WI38 (cell line): ENCODE data around the gene SLC25A31.

Experiments used
- H3K4me3 ChIP-seq: 2 replicates; pipeline ENCODE4 v1.5.1; 2011; ENCODE audit warnings: low read depth, mild to moderate bottlenecking, control low read depth, low read length
- TF ChIP-seq, protein P1 (sequence below): IDR thresholded peaks from 2 replicates; pipeline ENCODE4 v1.5.1; 2012; ENCODE audit warnings: low read depth, mild to moderate bottlenecking, control low read depth, low read length

Gene SLC25A31

DNA sequence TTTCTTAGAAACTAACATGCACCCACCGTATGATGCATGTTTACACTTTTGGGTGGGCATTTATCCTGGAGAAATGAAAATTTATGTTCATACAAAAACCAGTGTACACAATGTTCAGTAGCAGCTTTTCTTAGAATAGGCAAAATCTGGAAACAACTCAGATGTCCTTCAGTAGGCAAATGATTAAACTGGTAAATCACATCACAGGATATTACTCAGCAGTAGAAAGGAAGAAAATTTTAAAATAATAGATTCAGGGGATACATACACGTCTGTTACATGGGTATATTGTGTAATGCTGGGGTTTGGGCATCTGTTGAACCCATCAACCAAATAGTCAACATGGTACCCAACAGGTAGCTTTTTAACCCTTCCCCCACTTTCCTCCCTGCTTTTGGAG is 26.7 kb downstream of the SLC25A31 start:
- TF ChIP-seq, protein P1, sequence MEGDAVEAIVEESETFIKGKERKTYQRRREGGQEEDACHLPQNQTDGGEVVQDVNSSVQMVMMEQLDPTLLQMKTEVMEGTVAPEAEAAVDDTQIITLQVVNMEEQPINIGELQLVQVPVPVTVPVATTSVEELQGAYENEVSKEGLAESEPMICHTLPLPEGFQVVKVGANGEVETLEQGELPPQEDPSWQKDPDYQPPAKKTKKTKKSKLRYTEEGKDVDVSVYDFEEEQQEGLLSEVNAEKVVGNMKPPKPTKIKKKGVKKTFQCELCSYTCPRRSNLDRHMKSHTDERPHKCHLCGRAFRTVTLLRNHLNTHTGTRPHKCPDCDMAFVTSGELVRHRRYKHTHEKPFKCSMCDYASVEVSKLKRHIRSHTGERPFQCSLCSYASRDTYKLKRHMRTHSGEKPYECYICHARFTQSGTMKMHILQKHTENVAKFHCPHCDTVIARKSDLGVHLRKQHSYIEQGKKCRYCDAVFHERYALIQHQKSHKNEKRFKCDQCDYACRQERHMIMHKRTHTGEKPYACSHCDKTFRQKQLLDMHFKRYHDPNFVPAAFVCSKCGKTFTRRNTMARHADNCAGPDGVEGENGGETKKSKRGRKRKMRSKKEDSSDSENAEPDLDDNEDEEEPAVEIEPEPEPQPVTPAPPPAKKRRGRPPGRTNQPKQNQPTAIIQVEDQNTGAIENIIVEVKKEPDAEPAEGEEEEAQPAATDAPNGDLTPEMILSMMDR = no peak
- H3K4me3 ChIP-seq = no peak overlapping the region

DNA sequence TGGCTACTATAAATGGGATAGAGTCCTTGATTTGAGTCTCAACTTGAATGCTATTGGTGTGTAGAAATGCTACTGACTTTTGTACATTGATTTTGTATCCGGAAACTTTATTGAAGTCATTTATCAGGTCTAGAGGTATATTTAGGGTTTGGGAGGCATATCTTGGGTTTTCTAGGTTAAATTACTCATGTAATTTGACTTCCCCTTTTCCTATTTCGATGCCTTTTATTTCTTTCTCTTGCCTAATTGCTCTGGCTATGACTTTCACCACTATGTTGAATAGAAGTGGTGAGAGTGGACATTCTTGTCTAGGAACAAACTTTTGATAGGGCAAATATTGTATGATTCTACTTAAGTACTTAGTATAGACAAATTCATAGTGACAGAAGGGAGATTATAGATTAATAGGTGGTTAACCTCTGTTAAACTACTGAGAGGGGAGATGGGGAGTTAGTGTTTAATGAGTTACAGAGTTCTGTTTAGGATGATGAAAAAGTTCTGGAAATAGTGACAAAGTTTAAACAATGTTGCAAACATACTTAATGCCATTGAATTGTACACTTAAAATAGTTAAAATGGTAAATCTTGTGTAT is 29.1 kb downstream of the SLC25A31 start:
- H3K4me3 ChIP-seq = no peak overlapping the region
- TF ChIP-seq, protein P1 = no peak

DNA sequence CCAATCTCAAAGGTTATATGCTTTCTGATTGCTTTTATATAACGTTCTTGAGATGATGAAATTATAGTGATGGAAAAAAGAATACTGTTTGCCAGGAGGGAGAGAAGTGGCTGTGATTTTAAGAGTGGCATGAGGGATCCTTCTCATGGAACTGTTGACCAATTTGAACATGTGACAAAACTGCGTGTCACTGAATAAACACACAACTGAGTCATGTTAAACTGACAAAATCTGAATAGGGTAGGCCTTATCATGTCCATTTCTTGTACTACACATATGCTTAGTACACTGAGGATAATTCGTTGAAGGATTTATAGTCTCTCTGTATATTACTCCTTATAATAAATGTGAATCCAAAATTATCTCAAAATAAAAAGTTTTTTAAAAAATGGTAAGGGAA is 29.7 kb downstream of the SLC25A31 start:
- no peak overlapping the region for H3K4me3 ChIP-seq
- TF ChIP-seq, protein P1 = no peak

DNA sequence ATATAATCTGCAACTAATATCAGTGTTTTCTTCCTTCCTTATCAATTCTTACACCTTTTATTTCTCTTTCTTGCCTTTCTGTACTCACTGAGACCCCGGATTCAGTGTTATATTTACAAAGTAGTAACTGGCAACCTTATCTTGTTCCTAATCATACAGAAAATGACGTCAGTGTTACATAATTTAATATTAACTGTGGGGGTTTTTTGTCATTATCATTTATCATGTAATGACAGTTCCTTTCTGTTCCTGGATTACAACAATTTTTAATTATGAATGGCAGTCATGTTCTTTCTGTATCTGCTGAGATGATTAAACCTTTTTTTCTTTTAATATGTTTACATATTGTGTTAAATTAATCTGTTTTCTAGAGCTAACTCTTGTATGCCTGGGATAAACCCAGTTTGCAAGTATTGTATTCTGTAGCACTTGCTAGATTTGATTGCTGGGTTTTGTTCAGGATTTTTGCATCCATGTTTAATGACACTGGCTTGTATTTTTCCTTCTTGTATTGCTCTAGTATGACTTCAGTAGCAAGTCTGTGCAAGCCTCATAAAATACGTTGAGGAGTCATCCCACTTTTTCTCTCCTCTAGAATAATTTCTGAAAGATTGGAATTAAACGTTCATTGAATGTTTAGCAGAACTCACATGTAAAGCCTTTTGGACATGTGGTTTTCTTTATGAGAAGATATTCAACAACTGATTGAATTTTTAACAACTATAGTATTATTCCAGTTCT is 41.5 kb downstream of the SLC25A31 start:
- H3K4me3 ChIP-seq = no peak overlapping the region
- TF ChIP-seq, protein P1 = no peak

DNA sequence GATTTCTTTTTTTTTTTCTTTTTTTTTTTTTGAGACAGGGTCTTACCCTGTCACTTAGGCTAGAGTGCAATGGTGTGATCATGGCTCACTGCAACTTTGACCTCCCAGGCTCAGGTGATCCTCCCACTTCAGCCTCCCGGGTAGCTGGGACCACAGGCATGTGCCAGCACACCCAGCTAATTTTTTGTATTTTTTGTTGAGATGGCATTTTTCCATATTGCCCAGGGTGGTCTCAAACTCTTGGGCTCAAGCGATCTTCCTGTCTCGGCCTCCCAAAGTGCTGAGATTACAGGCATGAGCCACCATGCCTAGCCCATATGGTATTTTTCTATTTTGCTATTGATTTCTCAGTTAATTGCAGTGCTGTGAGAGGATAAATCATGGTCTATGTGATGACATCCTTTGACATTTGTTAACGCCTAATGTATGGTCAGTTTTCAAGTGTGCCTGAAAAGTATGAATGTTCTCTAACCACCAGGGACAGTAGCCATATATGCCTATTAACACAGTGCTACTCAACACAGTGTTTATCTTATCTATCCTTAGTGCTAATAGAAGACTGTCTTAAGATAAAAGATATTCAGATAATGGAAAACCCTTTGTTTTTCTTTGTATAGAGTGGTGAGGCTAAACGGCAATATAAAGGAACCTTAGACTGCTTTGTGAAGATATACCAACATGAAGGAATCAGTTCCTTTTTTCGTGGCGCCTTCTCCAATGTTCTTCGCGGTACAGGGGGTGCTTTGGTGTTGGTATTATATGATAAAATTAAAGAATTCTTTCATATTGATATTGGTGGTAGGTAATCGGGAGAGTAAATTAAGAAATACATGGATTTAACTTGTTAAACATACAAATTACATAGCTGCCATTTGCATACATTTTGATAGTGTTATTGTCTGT is 42.8 kb downstream of the SLC25A31 start:
- H3K4me3 ChIP-seq = no peak overlapping the region
- TF ChIP-seq, protein P1 = no peak

DNA sequence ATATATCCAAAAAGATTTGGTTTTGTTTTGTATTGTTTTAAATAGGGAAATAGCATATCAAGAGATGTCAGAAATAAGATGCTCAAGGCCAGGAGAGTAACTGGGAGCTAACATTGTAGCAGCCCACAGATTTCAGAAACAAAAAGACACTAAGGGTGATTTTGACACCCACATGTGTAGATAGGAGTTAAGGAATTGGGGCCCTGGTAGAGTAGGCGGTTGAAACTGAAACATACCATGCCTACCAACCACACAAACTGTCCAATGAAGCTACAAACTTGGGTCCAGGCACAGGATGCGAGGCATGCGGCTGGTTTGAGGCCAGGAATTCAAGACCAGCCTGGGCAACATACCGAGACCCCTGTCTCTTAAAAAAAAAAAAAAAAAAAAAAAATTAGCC is 45.6 kb downstream of the SLC25A31 start:
- H3K4me3 ChIP-seq = no peak overlapping the region
- TF ChIP-seq, protein P1 = no peak
